Transverse colon (tissue), 4 donors: ENCODE results near the gene PMAIP1. TPM values are rescaled to one million over a fixed set of nuclear protein-coding genes. Genes with fewer than 3 reads are reported as not detected.

Source experiments
- DNase-seq: peaks from one replicate; pipeline ENCODE4 v3.0.0-alpha.2; 2019
- H3K27ac ChIP-seq, 4 donors: fragments of 200-600 bp; sonication (generic); 2 replicates each; pipeline ENCODE4 v1.5.1; 2016 to 2018; ENCODE audit warnings: inconsistent platforms in 4 of 4
- H3K27me3 ChIP-seq: fragments of 200-600 bp; sonication (generic); 2 replicates; pipeline ENCODE4 v1.5.1; 2017; ENCODE audit warnings: inconsistent platforms
- H3K36me3 ChIP-seq, 4 donors: fragments of 200-600 bp; sonication (generic); 2 replicates each; pipeline ENCODE4 v1.5.1; 2017 to 2019; ENCODE audit warnings: inconsistent platforms in 4 of 4
- H3K4me1 ChIP-seq, 4 donors: fragments of 200-600 bp; sonication (generic); 2 replicates each; pipeline ENCODE4 v1.5.1; 2017 to 2020; ENCODE audit warnings: inconsistent platforms in 4 of 4
- H3K4me3 ChIP-seq, 4 donors: fragments of 200-600 bp; sonication (generic); 1 replicate in 1 of 4; 2 replicates in 3 of 4; pipeline versions ENCODE4 v1.5.1 to v1.6.1; 2017 to 2019; ENCODE audit warnings: inconsistent platforms in 4 of 4
- H3K9me3 ChIP-seq, 2 donors: fragments of 200-600 bp; sonication (generic); 2 replicates each; pipeline ENCODE4 v1.5.1; 2017 to 2019; ENCODE audit warnings: inconsistent platforms in 2 of 2
- EP300 ChIP-seq: sonication (generic); formaldehyde crosslinking; IDR thresholded peaks from one replicate; pipeline ENCODE4 v1.6.1; 2017; ENCODE audit warnings: antibody characterized with exemption, low read depth
- POLR2A ChIP-seq: fragments of 450-650 bp; IDR thresholded peaks from one replicate; pipeline ENCODE4 v1.6.1; 2016; ENCODE audit warnings: antibody characterized with exemption, mild to moderate bottlenecking, moderate library complexity
- POLR2AphosphoS5 ChIP-seq, 3 donors: sonication (generic); formaldehyde crosslinking; IDR thresholded peaks; one replicate each; pipeline ENCODE4 v1.6.1; 2016; ENCODE audit warnings: antibody characterized with exemption in 3 of 3
- WGBS, 2 donors: methylation state at CpG; one replicate each; pipeline ENCODE4 v1.1.5; 2018; ENCODE audit warnings: low coverage in 1 of 2; 5-methylcytosine and 5-hydroxymethylcytosine counted together
- in situ Hi-C, 4 donors: fragments of 200-750 bp; cut with MboI; loops; one replicate each; pipeline versions ENCODE4 v1.15.0 to v1.15.1; 2017; ENCODE audit warnings: low sequenced_read_pairs in 3 of 4, low pct_ligation_motif_present in 1 of 4, low pct_unique_long_range_greater_than_20kb in 1 of 4
- intact Hi-C: fragments of 100-400 bp; cut with DNase I; formaldehyde crosslinking; loops from one replicate; pipeline ENCODE4 v1.15.1; 2023; ENCODE audit warnings: low total_unique reads
- total RNA-seq, 4 donors: library from RNA; depleted of rRNA; stranded (reverse); fragments of >200 nt; gene quantifications; one replicate each; pipeline ENCODE4 v1.1.0, GENCODE V29; 2016
- TF ChIP-seq, protein P1 (sequence below), 5 experiments: fragments of 200-600 bp in 3 of 5; fragments of 450-650 bp in 2 of 5; sonication (generic) in 3 of 5; IDR thresholded peaks; 1 replicate in 2 of 5; 2 replicates in 3 of 5; pipeline ENCODE4 v1.5.1; 2016 to 2017; ENCODE audit warnings: antibody characterized with exemption in 5 of 5, inconsistent platforms in 3 of 5, mild to moderate bottlenecking in 2 of 5, moderate library complexity in 1 of 5

The PMAIP1 gene
- total RNA-seq, 4 donors from 2014 or later = 0.82 to 66.5 (median 3.5) TPM; not detected in 1

DNA sequence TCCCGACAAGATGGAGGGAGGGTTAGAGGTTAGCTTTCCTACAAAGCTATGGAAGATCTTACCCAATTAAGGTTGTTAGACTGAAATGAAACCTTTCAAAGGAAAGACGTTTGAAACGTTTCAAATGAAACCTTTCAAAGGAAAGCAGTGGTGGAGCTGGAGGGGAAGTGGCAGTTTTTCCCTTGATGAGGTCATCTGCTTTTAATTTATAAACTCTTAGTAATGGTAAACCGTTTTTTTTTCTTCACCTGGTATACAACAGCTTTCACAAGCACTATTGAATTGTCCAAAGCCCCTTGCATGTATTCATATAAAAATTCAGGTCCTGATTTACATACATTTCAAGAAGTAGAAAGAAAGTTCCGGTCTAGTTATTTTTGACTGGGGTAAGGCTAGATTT, 7.4 kb downstream of the PMAIP1 start:
- Histone ChIP-seq H3K4me1 (peaks cover 0 to 10% (median 0%) of the 10 kb centered on the region in 4 donors), H3K27ac (no peak overlapping the region), H3K9me3 (no peaks in the 10 kb centered on the region), H3K36me3 (no peaks in the 10 kb centered on the region), H3K27me3 (peaks cover 7% of the 10 kb centered on the region), H3K4me3 (no peak overlapping the region)
- TF ChIP-seq, protein P1, sequence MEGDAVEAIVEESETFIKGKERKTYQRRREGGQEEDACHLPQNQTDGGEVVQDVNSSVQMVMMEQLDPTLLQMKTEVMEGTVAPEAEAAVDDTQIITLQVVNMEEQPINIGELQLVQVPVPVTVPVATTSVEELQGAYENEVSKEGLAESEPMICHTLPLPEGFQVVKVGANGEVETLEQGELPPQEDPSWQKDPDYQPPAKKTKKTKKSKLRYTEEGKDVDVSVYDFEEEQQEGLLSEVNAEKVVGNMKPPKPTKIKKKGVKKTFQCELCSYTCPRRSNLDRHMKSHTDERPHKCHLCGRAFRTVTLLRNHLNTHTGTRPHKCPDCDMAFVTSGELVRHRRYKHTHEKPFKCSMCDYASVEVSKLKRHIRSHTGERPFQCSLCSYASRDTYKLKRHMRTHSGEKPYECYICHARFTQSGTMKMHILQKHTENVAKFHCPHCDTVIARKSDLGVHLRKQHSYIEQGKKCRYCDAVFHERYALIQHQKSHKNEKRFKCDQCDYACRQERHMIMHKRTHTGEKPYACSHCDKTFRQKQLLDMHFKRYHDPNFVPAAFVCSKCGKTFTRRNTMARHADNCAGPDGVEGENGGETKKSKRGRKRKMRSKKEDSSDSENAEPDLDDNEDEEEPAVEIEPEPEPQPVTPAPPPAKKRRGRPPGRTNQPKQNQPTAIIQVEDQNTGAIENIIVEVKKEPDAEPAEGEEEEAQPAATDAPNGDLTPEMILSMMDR (IDR thresholded peaks at IDR 0.05) = no peak
- TF ChIP-seq POLR2A (no peak), EP300 (no peak), POLR2AphosphoS5 (IDR thresholded peaks at IDR 0.05) (no peak)
- in situ Hi-C loops (no loop called here), intact Hi-C loops (no loop called here)
- DNase-seq = no peak
- WGBS, 2 donors = 59 to 65% methylated on average over 5 of the region's 5 CpGs

DNA sequence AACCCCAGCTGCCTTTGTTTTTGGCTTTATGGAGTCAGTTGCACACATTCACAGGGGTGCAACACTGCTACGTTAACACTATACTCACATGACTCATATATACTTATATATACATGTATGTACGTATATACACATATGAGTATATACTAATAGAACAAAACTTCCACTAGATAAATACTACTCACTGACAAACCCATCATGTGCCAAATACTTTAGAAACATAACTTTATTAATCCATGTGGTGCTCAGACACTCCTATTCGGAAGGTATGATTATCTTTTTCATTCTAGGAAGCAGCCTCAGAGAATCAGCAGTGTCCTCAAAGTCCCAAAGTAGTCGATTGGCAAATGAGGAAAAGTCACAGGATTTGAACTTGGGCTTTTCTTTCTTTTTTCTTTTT, 7.9 kb downstream of the PMAIP1 start:
- in situ Hi-C loops = no loop called here
- Histone ChIP-seq H3K27ac (no peak overlapping the region), H3K36me3 (no peaks in the 10 kb centered on the region), H3K27me3 (peaks cover 7% of the 10 kb centered on the region), H3K4me3 (no peak overlapping the region), H3K4me1 (peaks cover 0 to 10% (median 0%) of the 10 kb centered on the region in 4 donors), H3K9me3 (no peaks in the 10 kb centered on the region)
- DNase-seq = no peak
- intact Hi-C loops = no loop called here
- TF ChIP-seq, protein P1 (IDR thresholded peaks at IDR 0.05) = no peak
- TF ChIP-seq POLR2AphosphoS5 (IDR thresholded peaks at IDR 0.05) (no peak), POLR2A (no peak)
- WGBS, 2 donors = 89 to 92% methylated on average over 3 to 4 of the region's 4 CpGs

DNA sequence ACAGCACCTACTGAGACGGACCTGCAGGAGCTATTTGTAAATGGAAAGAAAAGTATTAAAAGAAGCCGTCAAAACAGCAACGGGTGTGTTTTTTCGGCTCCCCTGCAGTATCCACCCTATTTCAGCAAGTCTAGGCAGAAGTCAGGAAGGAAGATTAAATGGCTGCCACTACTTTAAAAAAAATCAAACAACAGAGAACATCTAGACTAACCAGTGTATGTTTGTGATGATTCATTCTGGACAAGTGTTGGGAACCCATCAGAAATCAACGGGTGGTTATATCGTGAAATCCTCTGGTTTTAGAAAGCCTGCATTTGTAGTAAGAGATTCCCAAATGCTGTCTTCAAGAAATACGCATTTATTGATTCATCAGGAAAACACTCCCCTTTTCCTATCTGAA, 9.0 kb downstream of the PMAIP1 start:
- no peaks in the 10 kb centered on the region for H3K9me3 ChIP-seq
- in situ Hi-C loops (no loop called here), intact Hi-C loops (no loop called here)
- WGBS, 2 donors = 56 to 71% methylated on average over 6 to 7 of the region's 7 CpGs
- H3K4me3 ChIP-seq = no peak overlapping the region
- no peak for DNase-seq
- peaks cover 7% of the 10 kb centered on the region for H3K27me3 ChIP-seq
- H3K4me1 ChIP-seq = peaks cover 0 to 10% (median 0%) of the 10 kb centered on the region in 4 donors
- H3K27ac ChIP-seq = no peak overlapping the region
- no peaks in the 10 kb centered on the region for H3K36me3 ChIP-seq
- TF ChIP-seq, protein P1 (IDR thresholded peaks at IDR 0.05) = no peak

DNA sequence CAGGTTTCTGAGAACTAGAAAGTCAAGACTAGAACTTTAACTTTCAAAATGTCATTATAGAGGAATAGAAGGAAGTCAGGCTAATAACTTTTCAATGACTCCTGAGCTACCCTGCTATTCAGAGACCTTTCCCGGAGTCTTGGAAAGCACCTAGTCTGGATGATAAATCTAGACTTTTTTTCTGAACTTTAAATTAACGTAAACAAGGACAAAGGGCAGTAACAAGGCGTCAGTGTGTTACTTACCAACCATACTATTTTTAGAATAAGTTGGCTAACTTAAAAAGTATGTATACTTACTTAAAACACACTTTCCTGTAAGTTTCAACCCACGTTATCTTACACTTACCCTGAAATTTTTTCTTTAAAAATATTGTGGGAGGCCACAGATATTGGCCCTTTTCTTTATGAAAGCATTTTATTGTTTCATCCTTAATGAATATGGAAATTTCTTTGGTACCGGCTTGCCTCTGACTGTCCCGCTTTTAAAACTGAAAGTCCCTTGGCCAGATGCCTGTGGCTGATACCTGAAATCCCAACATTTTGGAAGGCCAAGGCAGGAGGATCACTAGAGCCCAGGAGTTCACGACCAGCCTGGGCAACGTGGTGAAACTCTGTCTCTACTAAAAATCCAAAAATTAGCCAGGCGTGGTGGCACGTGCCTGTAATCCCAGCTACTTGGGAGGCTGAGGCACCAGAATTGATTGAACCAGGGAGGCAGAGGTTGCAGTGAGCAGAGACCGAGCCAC, 9.7 kb downstream of the PMAIP1 start:
- DNase-seq = no peak
- Histone ChIP-seq H3K27ac (no peak overlapping the region), H3K27me3 (peaks cover 7% of the 10 kb centered on the region), H3K4me3 (no peak overlapping the region), H3K4me1 (peaks cover 0 to 10% (median 0%) of the 10 kb centered on the region in 4 donors), H3K9me3 (no peaks in the 10 kb centered on the region), H3K36me3 (no peaks in the 10 kb centered on the region)
- in situ Hi-C loops (no loop called here), intact Hi-C loops (no loop called here)
- WGBS, 2 donors = 38 to 53% methylated on average over 5 to 11 of the region's 11 CpGs
- TF ChIP-seq EP300 (no peak), POLR2AphosphoS5 (IDR thresholded peaks at IDR 0.05) (no peak), POLR2A (no peak)
- TF ChIP-seq, protein P1 (IDR thresholded peaks at IDR 0.05) = no peak
